Left lung (tissue), 10 donors: ENCODE results near the gene LRRN4. TPM values are rescaled to one million over a fixed set of nuclear protein-coding genes. Genes with fewer than 3 reads are reported as not detected.

Source experiments
- ATAC-seq: fragments of 200-7000 bp; cut with Tn5 transposase; one replicate; pipeline ENCODE4 v1.9.1; 2020; ENCODE audit warnings: moderate library complexity
- DNase-seq, 4 donors: peaks; one replicate each; pipeline ENCODE4 v3.0.0-alpha.2; 2013 to 2020
- H3K27ac ChIP-seq, 2 donors: fragments of 200-600 bp; sonication (generic) in 1 of 2; one replicate each; pipeline versions ENCODE4 v1.5.0 to v1.8.0; 2020 to 2021
- H3K27me3 ChIP-seq, 2 donors: fragments of 200-600 bp; sonication (generic) in 1 of 2; one replicate each; pipeline versions ENCODE4 v1.5.0 to v1.8.0; 2020 to 2021
- H3K36me3 ChIP-seq, 2 donors: fragments of 200-600 bp; sonication (generic) in 1 of 2; one replicate each; pipeline versions ENCODE4 v1.5.0 to v1.8.0; 2020 to 2021
- H3K4me1 ChIP-seq, 2 donors: fragments of 200-600 bp; one replicate each; pipeline ENCODE4 v1.8.0; 2021
- H3K4me3 ChIP-seq, 2 donors: fragments of 200-600 bp; sonication (generic) in 1 of 2; one replicate each; pipeline versions ENCODE4 v1.5.0 to v1.8.0; 2020 to 2021; ENCODE audit warnings: mild to moderate bottlenecking in 1 of 2
- H3K9me3 ChIP-seq, 2 donors: fragments of 200-600 bp; sonication (generic) in 1 of 2; one replicate each; pipeline versions ENCODE4 v1.5.0 to v1.8.0; 2020 to 2021
- CTCF ChIP-seq, 2 donors: fragments of 200-600 bp; sonication (generic) in 1 of 2; IDR thresholded peaks; one replicate each; pipeline versions ENCODE4 v1.5.0 to v1.8.0; 2021; ENCODE audit warnings: antibody characterized with exemption in 2 of 2
- intact Hi-C, 2 donors: fragments of 100-400 bp; cut with DNase I; formaldehyde crosslinking; loops; one replicate each; pipeline versions ENCODE4 v1.11.2 to v1.14.2; 2022
- polyA plus RNA-seq, 6 donors: library from polyadenylated mRNA; unstranded; fragments of 120-200 nt; gene quantifications; one replicate each; pipeline ENCODE4 v1.2.1, GENCODE V29; 2013; ENCODE audit not compliant: insufficient read length in 6 of 6
- total RNA-seq, 2 donors: library from RNA; stranded (reverse); fragmentation: NEBNext Ultra II Directional; extraction: Animal tissue kit (Norgen Biotek cat#: 25700); gene quantifications; one replicate each; pipeline ENCODE4 v1.2.1, GENCODE V29; 2021
- donor health status: DM: no; HTN: yes; CAD: no.
- donor health status: DM: no; HTN: no; CAD: no.

The LRRN4 gene
- total and polyA plus RNA-seq, 8 donors: 0.31 to 44.3 (median 1.1) TPM

- ATAC-seq (no peak), DNase-seq (no peak)
- Histone ChIP-seq H3K36me3 (no peaks in the 10 kb centered on the region), H3K4me3 (no peak overlapping the region), H3K27ac (no peak overlapping the region), H3K27me3 (no peaks in the 10 kb centered on the region), H3K9me3 (no peaks in the 10 kb centered on the region), H3K4me1 (no peaks in the 10 kb centered on the region)
- intact Hi-C loops: no loop called here
- TF ChIP-seq CTCF (IDR thresholded peaks at IDR 0.05): no peak
These were observed 41.5 kb upstream of the LRRN4 start for GRCh38 chr20:6095409-6095808.

GRCh38 chr20:6094565-6094964, 40.7 kb upstream of the LRRN4 start:
- H3K4me3 ChIP-seq: no peak overlapping the region
- ATAC-seq: no peak
- intact Hi-C loops: no loop called here
- H3K9me3 ChIP-seq: no peaks in the 10 kb centered on the region
- no peak for TF ChIP-seq CTCF (IDR thresholded peaks at IDR 0.05)
- H3K27me3 ChIP-seq: no peaks in the 10 kb centered on the region
- DNase-seq: no peak
- H3K36me3 ChIP-seq: no peaks in the 10 kb centered on the region
- H3K4me1 ChIP-seq: no peaks in the 10 kb centered on the region
- H3K27ac ChIP-seq: peak overlapping the region in 1 of 2 donors; percentile 11

- intact Hi-C loops: no loop called here
- DNase-seq (no peak), ATAC-seq (peak; percentile 69)
- Histone ChIP-seq H3K9me3 (no peaks in the 10 kb centered on the region), H3K27me3 (no peaks in the 10 kb centered on the region), H3K36me3 (no peaks in the 10 kb centered on the region), H3K4me1 (no peaks in the 10 kb centered on the region), H3K4me3 (no peak overlapping the region), H3K27ac (peak overlapping the region in 1 of 2 donors; percentile 11)
- TF ChIP-seq CTCF (IDR thresholded peaks at IDR 0.05): no peak
These were observed 40.2 kb upstream of the LRRN4 start for GRCh38 chr20:6094063-6094462.

GRCh38 chr20:6091661-6092060, 37.8 kb upstream of the LRRN4 start:
- Histone ChIP-seq H3K9me3 (no peaks in the 10 kb centered on the region), H3K4me3 (no peak overlapping the region), H3K27ac (no peak overlapping the region), H3K36me3 (no peaks in the 10 kb centered on the region), H3K27me3 (no peaks in the 10 kb centered on the region), H3K4me1 (no peaks in the 10 kb centered on the region)
- ATAC-seq (no peak), DNase-seq (no peak)
- intact Hi-C loops: no loop called here
- TF ChIP-seq CTCF (IDR thresholded peaks at IDR 0.05): no peak

GRCh38 chr20:6086868-6087267, 33.0 kb upstream of the LRRN4 start:
- Histone ChIP-seq H3K27me3 (no peaks in the 10 kb centered on the region), H3K36me3 (no peaks in the 10 kb centered on the region), H3K9me3 (no peaks in the 10 kb centered on the region), H3K4me3 (no peak overlapping the region), H3K4me1 (no peaks in the 10 kb centered on the region), H3K27ac (no peak overlapping the region)
- intact Hi-C loops: no loop called here
- DNase-seq: no peak
- TF ChIP-seq CTCF (IDR thresholded peaks at IDR 0.05): no peak
- ATAC-seq: no peak
